ENCODE measurements around the gene HSPA4L.

The HSPA4L gene

DNA sequence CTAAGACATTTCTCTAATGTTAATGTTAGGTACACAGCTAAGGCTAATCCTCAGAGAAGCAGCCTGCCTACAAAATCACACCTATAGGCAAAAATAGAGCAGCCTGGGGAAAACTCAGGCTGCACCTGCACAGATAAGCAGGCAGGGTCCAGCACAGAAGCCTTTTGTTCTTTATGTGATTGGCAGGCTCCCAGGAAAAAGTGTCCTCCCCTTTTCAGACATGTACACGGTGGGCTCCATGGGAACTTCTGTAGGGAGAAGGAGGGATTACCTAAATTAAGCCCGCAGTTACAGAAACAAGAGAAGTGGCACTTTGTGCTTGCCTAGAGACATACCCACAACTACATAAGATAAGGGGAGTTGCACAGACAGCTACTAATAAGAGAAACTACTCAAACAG lies 4.0 kb upstream of the HSPA4L start:
- no peak overlapping the region for H3K4me3 ChIP-seq (ENCODE audit: low read depth, low read length)
- no peaks in the 10 kb centered on the region for H3K27me3 ChIP-seq (ENCODE audit: insufficient read depth, low read depth, severe bottlenecking)
- H3K27ac ChIP-seq, result no peak overlapping the region
- no peaks in the 10 kb centered on the region for H3K9me3 ChIP-seq (ENCODE audit: severe bottlenecking)
- TF ChIP-seq, protein P1, sequence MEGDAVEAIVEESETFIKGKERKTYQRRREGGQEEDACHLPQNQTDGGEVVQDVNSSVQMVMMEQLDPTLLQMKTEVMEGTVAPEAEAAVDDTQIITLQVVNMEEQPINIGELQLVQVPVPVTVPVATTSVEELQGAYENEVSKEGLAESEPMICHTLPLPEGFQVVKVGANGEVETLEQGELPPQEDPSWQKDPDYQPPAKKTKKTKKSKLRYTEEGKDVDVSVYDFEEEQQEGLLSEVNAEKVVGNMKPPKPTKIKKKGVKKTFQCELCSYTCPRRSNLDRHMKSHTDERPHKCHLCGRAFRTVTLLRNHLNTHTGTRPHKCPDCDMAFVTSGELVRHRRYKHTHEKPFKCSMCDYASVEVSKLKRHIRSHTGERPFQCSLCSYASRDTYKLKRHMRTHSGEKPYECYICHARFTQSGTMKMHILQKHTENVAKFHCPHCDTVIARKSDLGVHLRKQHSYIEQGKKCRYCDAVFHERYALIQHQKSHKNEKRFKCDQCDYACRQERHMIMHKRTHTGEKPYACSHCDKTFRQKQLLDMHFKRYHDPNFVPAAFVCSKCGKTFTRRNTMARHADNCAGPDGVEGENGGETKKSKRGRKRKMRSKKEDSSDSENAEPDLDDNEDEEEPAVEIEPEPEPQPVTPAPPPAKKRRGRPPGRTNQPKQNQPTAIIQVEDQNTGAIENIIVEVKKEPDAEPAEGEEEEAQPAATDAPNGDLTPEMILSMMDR (IDR thresholded peaks at IDR 0.05; ENCODE audit: low read depth, low read length), result no peak
- peaks cover 5% of the 10 kb centered on the region; the same call in 1 of the 2 replicates for H3K36me3 ChIP-seq
- no peak for DNase-seq

DNA sequence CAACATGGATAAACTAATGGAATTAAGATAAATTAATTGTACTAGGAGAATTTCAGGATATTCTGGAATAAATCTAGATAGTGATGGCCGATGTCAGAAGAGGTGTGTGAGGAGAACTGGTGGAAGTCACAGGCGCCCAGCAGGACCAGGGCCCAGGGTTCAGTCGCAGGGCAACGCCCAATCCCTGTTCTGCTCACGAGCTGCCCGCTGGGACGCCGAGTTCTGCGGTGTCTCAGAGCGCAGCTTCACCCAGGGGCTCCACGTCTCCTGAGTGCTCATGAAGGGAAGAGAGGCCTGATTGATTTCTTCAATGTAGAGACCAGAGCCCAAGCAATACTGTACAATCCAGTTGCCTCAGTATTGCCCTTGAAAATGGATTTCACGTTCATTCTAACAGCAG lies 1.5 kb upstream of the HSPA4L start:
- TF ChIP-seq, protein P1 (IDR thresholded peaks at IDR 0.05; ENCODE audit: low read depth, low read length), result no peak
- no peak overlapping the region for H3K4me3 ChIP-seq (ENCODE audit: low read depth, low read length)

GRCh38 chr4:127781300-127782024 lies 660 bp upstream of the HSPA4L start:
- Histone ChIP-seq H3K9me3 (ENCODE audit: severe bottlenecking) (no peaks in the 10 kb centered on the region), H3K27me3 (ENCODE audit: insufficient read depth, low read depth, severe bottlenecking) (no peaks in the 10 kb centered on the region), H3K36me3 (peaks cover 13% of the 10 kb centered on the region), H3K4me3 (ENCODE audit: low read depth, low read length) (peak overlapping the region; percentile 58), H3K27ac (peak overlapping the region; percentile 90)
- no peak for DNase-seq
- TF ChIP-seq, protein P1 (IDR thresholded peaks at IDR 0.05; ENCODE audit: low read depth, low read length), result no peak

More for the DNA sequence above, 1.5 kb upstream of the HSPA4L start:
- H3K27me3 ChIP-seq (ENCODE audit: insufficient read depth, low read depth, severe bottlenecking), result no peaks in the 10 kb centered on the region
- no peak overlapping the region for H3K27ac ChIP-seq
- no peaks in the 10 kb centered on the region for H3K9me3 ChIP-seq (ENCODE audit: severe bottlenecking)
- peaks cover 8% of the 10 kb centered on the region; the same call in 1 of the 2 replicates for H3K36me3 ChIP-seq
- DNase-seq, result no peak

DNA sequence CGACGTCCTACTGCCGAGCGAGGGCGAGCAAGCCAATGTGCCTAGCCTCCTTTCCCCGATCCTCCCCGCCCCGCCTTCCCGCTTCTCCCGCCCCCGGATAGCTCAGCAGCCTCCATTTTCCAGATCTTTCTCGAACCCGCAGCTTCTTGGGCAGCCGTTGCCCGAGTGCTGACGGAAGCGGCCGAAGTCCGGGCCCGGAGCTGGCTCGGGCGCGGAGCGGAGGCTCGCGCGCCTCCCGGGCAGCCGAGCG lies 172 bp upstream of the HSPA4L start:
- Histone ChIP-seq H3K27ac (peak overlapping the region; percentile 90), H3K27me3 (ENCODE audit: insufficient read depth, low read depth, severe bottlenecking) (no peaks in the 10 kb centered on the region)

GRCh38 chr4:127783026-127783769 lies 1.1 kb downstream of the HSPA4L start:
- TF ChIP-seq, protein P1 (IDR thresholded peaks at IDR 0.05; ENCODE audit: low read depth, low read length), result no peak
- peak; percentile 69 for DNase-seq
- peak overlapping the region; percentile 90 for H3K27ac ChIP-seq

More for the DNA sequence above, 172 bp upstream of the HSPA4L start:
- peak overlapping the region; percentile 58 for H3K4me3 ChIP-seq (ENCODE audit: low read depth, low read length)
- peaks cover 13% of the 10 kb centered on the region for H3K36me3 ChIP-seq
- TF ChIP-seq, protein P1 (IDR thresholded peaks at IDR 0.05; ENCODE audit: low read depth, low read length), result no peak
- DNase-seq, result peak; percentile 93
- no peaks in the 10 kb centered on the region for H3K9me3 ChIP-seq (ENCODE audit: severe bottlenecking)

More at GRCh38 chr4:127783026-127783769, 1.1 kb downstream of the HSPA4L start:
- Histone ChIP-seq H3K27me3 (ENCODE audit: insufficient read depth, low read depth, severe bottlenecking) (no peaks in the 10 kb centered on the region), H3K36me3 (peaks cover 13% of the 10 kb centered on the region), H3K9me3 (ENCODE audit: severe bottlenecking) (no peaks in the 10 kb centered on the region), H3K4me3 (ENCODE audit: low read depth, low read length) (peak overlapping the region; percentile 58)
